ENCODE data around the gene ELP6.

ELP6 gene

DNA sequence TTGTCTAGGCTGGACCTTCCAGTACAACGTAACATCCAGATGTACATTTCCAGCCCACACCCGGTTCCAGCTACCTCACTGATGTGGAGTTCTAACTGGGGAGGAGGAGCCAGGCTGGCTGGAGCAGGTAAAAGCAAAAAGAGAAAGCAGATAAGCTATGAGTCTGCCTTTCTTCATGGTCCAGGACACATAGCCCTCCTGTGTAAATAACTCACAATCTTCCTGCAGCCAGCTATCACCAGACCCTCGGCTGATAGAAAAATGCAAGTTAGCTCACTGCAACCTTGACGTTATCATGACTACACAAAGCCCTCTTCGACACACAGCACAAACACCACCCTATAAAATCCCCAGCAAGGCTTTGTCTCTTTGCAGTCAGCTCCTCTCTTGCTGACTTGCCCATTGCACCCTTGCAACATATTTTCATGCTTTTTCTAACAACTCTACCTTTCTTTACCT, 20.5 kb upstream of the ELP6 start:
- DNase-seq (ENCODE audit: low read depth in 1 of 2, low spot score in 1 of 2): no peak
- Histone ChIP-seq H3K27ac (replicated peaks) (no peak overlapping the region), H3K4me3 (replicated peaks; ENCODE audit: insufficient read depth, low read length) (no peak overlapping the region), H3K27me3 (ENCODE audit: insufficient read depth, poor library complexity, severe bottlenecking) (no peaks in the 10 kb centered on the region)
- TF ChIP-seq GABPA (IDR thresholded peaks at IDR 0.05; ENCODE audit: low read depth): no peak

DNA sequence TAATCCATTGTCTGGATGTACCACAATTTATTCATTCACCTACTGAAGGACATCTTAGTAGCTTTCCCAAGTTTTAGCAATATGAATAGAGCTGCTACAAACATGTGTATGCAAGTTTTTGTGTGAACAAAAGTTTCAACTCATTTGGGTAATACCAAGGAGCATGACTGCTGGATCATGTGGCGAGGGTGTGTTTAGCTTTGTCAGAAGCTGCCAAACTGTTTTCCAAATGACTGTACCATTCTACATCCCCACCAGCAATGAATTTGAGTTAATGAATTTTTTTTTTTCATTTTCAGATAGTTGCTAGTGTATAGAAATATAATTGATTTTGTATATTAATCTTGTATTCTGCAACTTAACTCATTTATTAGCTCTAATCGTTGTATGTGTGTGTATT, 20.0 kb upstream of the ELP6 start:
- Histone ChIP-seq H3K27ac (replicated peaks) (no peak overlapping the region), H3K27me3 (ENCODE audit: insufficient read depth, poor library complexity, severe bottlenecking) (no peaks in the 10 kb centered on the region), H3K4me3 (replicated peaks; ENCODE audit: insufficient read depth, low read length) (no peak overlapping the region)
- TF ChIP-seq, protein P1, sequence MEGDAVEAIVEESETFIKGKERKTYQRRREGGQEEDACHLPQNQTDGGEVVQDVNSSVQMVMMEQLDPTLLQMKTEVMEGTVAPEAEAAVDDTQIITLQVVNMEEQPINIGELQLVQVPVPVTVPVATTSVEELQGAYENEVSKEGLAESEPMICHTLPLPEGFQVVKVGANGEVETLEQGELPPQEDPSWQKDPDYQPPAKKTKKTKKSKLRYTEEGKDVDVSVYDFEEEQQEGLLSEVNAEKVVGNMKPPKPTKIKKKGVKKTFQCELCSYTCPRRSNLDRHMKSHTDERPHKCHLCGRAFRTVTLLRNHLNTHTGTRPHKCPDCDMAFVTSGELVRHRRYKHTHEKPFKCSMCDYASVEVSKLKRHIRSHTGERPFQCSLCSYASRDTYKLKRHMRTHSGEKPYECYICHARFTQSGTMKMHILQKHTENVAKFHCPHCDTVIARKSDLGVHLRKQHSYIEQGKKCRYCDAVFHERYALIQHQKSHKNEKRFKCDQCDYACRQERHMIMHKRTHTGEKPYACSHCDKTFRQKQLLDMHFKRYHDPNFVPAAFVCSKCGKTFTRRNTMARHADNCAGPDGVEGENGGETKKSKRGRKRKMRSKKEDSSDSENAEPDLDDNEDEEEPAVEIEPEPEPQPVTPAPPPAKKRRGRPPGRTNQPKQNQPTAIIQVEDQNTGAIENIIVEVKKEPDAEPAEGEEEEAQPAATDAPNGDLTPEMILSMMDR (IDR thresholded peaks at IDR 0.05; ENCODE audit: insufficient read depth, low read length): no peak
- no peak for TF ChIP-seq POLR2AphosphoS5 (IDR thresholded peaks at IDR 0.05; ENCODE audit: low read depth)
- no peak for TF ChIP-seq SPI1 (IDR thresholded peaks at IDR 0.05; ENCODE audit: borderline replicate concordance, low read depth)
- no peak for TF ChIP-seq GABPA (IDR thresholded peaks at IDR 0.05; ENCODE audit: low read depth)
- TF ChIP-seq, protein P2, sequence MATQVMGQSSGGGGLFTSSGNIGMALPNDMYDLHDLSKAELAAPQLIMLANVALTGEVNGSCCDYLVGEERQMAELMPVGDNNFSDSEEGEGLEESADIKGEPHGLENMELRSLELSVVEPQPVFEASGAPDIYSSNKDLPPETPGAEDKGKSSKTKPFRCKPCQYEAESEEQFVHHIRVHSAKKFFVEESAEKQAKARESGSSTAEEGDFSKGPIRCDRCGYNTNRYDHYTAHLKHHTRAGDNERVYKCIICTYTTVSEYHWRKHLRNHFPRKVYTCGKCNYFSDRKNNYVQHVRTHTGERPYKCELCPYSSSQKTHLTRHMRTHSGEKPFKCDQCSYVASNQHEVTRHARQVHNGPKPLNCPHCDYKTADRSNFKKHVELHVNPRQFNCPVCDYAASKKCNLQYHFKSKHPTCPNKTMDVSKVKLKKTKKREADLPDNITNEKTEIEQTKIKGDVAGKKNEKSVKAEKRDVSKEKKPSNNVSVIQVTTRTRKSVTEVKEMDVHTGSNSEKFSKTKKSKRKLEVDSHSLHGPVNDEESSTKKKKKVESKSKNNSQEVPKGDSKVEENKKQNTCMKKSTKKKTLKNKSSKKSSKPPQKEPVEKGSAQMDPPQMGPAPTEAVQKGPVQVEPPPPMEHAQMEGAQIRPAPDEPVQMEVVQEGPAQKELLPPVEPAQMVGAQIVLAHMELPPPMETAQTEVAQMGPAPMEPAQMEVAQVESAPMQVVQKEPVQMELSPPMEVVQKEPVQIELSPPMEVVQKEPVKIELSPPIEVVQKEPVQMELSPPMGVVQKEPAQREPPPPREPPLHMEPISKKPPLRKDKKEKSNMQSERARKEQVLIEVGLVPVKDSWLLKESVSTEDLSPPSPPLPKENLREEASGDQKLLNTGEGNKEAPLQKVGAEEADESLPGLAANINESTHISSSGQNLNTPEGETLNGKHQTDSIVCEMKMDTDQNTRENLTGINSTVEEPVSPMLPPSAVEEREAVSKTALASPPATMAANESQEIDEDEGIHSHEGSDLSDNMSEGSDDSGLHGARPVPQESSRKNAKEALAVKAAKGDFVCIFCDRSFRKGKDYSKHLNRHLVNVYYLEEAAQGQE (IDR thresholded peaks at IDR 0.05; ENCODE audit: insufficient replicate concordance, low read depth): no peak
- no peak for DNase-seq (ENCODE audit: low read depth in 1 of 2, low spot score in 1 of 2)

DNA sequence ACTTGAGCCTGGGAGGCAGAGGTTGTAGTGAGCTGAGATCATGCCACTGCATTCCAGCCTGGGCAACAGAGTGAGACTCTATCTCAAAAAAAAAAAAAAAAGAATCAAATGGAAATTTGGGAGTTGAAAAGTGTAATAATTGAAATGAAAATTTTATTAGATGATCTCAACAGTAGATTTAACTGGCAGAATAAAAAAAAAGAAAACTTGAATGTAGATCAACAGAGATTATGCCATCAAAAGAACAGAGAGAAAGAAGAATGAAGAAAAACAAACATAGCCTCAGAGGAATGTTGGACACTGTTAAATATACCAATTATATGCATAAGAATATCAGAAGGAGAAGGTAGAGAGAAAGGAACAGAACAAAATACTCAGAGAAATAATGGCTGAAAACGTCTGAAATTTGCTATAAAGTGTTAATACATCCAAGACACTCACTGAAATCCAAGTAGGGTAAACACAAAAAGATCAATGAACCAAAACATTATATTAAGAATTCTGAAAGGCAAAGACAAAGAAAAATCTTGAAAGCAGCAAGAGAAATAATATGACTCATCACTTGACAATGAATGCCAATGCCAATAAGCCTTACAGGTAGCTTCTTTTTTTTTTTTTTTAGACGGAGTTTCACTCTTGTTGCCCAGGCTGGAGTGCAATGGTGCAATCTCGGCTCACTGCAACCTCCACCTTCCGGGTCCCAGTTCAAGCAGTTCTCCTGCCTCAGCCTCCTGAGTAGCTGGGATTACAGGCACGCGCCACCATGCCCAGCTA, 14.6 kb upstream of the ELP6 start:
- Histone ChIP-seq H3K27ac (replicated peaks) (no peak overlapping the region), H3K4me3 (replicated peaks; ENCODE audit: insufficient read depth, low read length) (no peak overlapping the region), H3K27me3 (ENCODE audit: insufficient read depth, poor library complexity, severe bottlenecking) (no peaks in the 10 kb centered on the region)
- DNase-seq (ENCODE audit: low read depth in 1 of 2, low spot score in 1 of 2): no peak
- TF ChIP-seq, protein P2 (IDR thresholded peaks at IDR 0.05; ENCODE audit: insufficient replicate concordance, low read depth): no peak
- TF ChIP-seq, protein P1 (IDR thresholded peaks at IDR 0.05; ENCODE audit: insufficient read depth, low read length): no peak
- TF ChIP-seq GABPA (IDR thresholded peaks at IDR 0.05; ENCODE audit: low read depth): no peak

DNA sequence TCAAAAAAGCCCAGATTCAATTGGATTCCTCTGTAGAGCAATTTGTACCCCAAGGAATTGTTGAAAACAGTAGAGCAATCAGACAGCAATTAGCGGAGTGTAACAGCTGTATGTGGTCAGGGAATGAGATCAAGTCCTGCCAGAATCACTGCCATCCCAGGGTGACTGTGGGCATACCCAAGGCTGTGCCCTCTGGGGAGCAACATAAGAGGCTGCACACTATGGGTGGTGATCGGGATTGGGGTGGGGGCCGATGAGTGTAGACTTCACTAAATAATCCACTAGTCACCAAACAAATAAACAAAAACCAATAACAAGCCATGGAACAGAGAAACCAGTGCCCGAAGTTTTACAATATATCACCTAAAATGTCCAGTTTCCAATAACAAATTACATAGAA, 12.1 kb upstream of the ELP6 start:
- no peak overlapping the region for H3K27ac ChIP-seq (replicated peaks)
- H3K4me3 ChIP-seq (replicated peaks; ENCODE audit: insufficient read depth, low read length): no peak overlapping the region
- no peak for DNase-seq (ENCODE audit: low read depth in 1 of 2, low spot score in 1 of 2)
- TF ChIP-seq SPI1 (IDR thresholded peaks at IDR 0.05; ENCODE audit: borderline replicate concordance, low read depth) (no peak), POLR2AphosphoS5 (IDR thresholded peaks at IDR 0.05; ENCODE audit: low read depth) (no peak), GABPA (IDR thresholded peaks at IDR 0.05; ENCODE audit: low read depth) (no peak)
- TF ChIP-seq, protein P2 (IDR thresholded peaks at IDR 0.05; ENCODE audit: insufficient replicate concordance, low read depth): no peak
- TF ChIP-seq, protein P1 (IDR thresholded peaks at IDR 0.05; ENCODE audit: insufficient read depth, low read length): no peak
- no peaks in the 10 kb centered on the region for H3K27me3 ChIP-seq (ENCODE audit: insufficient read depth, poor library complexity, severe bottlenecking)

All from HL-60 (cell line).